Endometrial microvascular endothelial cells (primary cell): Measurements from ENCODE around the gene FBXO47. TPM values are rescaled to one million over a fixed set of nuclear protein-coding genes. Genes with fewer than 3 reads are reported as not detected.

Experiments
- in situ Hi-C: cut with HindIII; loops from 2 replicates; pipeline ENCODE4 v1.10.0; 2017; ENCODE audit warnings: low sequenced_read_pairs, low pct_unique_long_range_greater_than_20kb; ENCODE audit errors: inconsistent ontology term
- total RNA-seq: library from RNA; depleted of rRNA; stranded (reverse); fragments of >200 nt; gene quantifications from one replicate; pipeline ENCODE4 v1.2.3, GENCODE V29; 2015; ENCODE audit errors: inconsistent ontology term

FBXO47 gene
- total RNA-seq, result not detected

GRCh38 chr17:38967290-38967738 is at the start of gene FBXO47:
TSS of gene FBXO47 (minus strand) at chr17:38967403. CDS start at chr17:38963025, 4,378 bp downstream.
- in situ Hi-C loops, result no loop called here

GRCh38 chr17:39016193-39017153 is 49.3 kb upstream of the FBXO47 start:
- in situ Hi-C loops, result no loop called here

- in situ Hi-C loops, result no loop called here
Observed at GRCh38 chr17:39015546-39015935, 48.3 kb upstream of the FBXO47 start.

- in situ Hi-C loops, result no loop called here
Observed at GRCh38 chr17:39014795-39015545, 47.8 kb upstream of the FBXO47 start.

- in situ Hi-C loops, result no loop called here
Observed at GRCh38 chr17:39014044-39014794, 47.0 kb upstream of the FBXO47 start.

GRCh38 chr17:39012725-39013124 is 45.5 kb upstream of the FBXO47 start:
- in situ Hi-C loops, result no loop called here

- in situ Hi-C loops, result no loop called here
Observed at GRCh38 chr17:39011907-39012468, 44.8 kb upstream of the FBXO47 start.

GRCh38 chr17:39009581-39010001 is 42.4 kb upstream of the FBXO47 start:
- in situ Hi-C loops, result no loop called here

- in situ Hi-C loops, result no loop called here
Observed at GRCh38 chr17:39008633-39009032, 41.4 kb upstream of the FBXO47 start.

GRCh38 chr17:39002991-39003715 is 36.0 kb upstream of the FBXO47 start:
- in situ Hi-C loops, result no loop called here

GRCh38 chr17:39001703-39002637 is 34.8 kb upstream of the FBXO47 start:
- in situ Hi-C loops, result no loop called here

GRCh38 chr17:39000021-39000601 is 32.9 kb upstream of the FBXO47 start:
- in situ Hi-C loops, result no loop called here

- in situ Hi-C loops, result no loop called here
Observed at GRCh38 chr17:38996660-38997337, 29.6 kb upstream of the FBXO47 start.

GRCh38 chr17:38994026-38994425 is 26.8 kb upstream of the FBXO47 start:
- in situ Hi-C loops, result no loop called here

GRCh38 chr17:38984666-38985065 is 17.5 kb upstream of the FBXO47 start:
- in situ Hi-C loops, result no loop called here
